ENCODE measurements around the gene CMBL. TPM values are rescaled to one million over a fixed set of nuclear protein-coding genes. Genes with fewer than 3 reads are reported as not detected.

CMBL gene
- total RNA-seq, 2 donors from 2014 or later: 10.4 to 20.5 TPM

GRCh38 chr5:10272053-10272874, 35.4 kb downstream of the CMBL start:
- no peaks in the 10 kb centered on the region for H3K36me3 ChIP-seq (ENCODE audit: control insufficient read depth, insufficient read depth, low read length)
- Mint-ChIP-seq H3K4me1 (peaks cover 21% of the 10 kb centered on the region), H3K36me3 (ENCODE audit: low read depth) (no peaks in the 10 kb centered on the region), H3K4me3 (no peak overlapping the region), H3K27ac (peak overlapping the region; percentile 9), H3K9me3 (no peaks in the 10 kb centered on the region), H3K27me3 (ENCODE audit: insufficient read depth) (no peaks in the 10 kb centered on the region)
- WGBS, 2 experiments (ENCODE audit: insufficient coverage in 1 of 2, insufficient read length in 1 of 2): 77 to 81% methylated on average over 6 to 9 of the region's 9 CpGs
- no peak overlapping the region for H3K27ac ChIP-seq (ENCODE audit: low read depth, low read length)
- no peaks in the 10 kb centered on the region for H3K9me3 ChIP-seq (ENCODE audit: control insufficient read depth, low read length)
- no peak overlapping the region for H3K9ac ChIP-seq (ENCODE audit: extremely low read depth, low read length, poor library complexity, severe bottlenecking)
- no peaks in the 10 kb centered on the region for H3K4me1 ChIP-seq (ENCODE audit: control insufficient read depth, insufficient read depth, low read length)
- no peaks in the 10 kb centered on the region for H3K27me3 ChIP-seq (ENCODE audit: control insufficient read depth, insufficient read depth, low read length, poor library complexity, severe bottlenecking)
- DNase-seq: no peak
- no peak for TF ChIP-seq CTCF (conservative IDR thresholded peaks at IDR 0.05)
- no peak overlapping the region for H3K4me3 ChIP-seq (ENCODE audit: low read length)

- no peak for TF ChIP-seq CTCF (conservative IDR thresholded peaks at IDR 0.05)
- no peaks in the 10 kb centered on the region for H3K27me3 Mint-ChIP-seq (ENCODE audit: insufficient read depth)
- no peak overlapping the region for H3K9ac ChIP-seq (ENCODE audit: extremely low read depth, low read length, poor library complexity, severe bottlenecking)
- no peak overlapping the region for H3K4me3 ChIP-seq (ENCODE audit: low read length)
- no peaks in the 10 kb centered on the region for H3K4me1 ChIP-seq (ENCODE audit: control insufficient read depth, insufficient read depth, low read length)
- WGBS, 2 experiments (ENCODE audit: insufficient coverage in 1 of 2, insufficient read length in 1 of 2): 86 to 91% methylated on average over 6 to 10 of the region's 10 CpGs
- peaks cover 25% of the 10 kb centered on the region for H3K36me3 Mint-ChIP-seq (ENCODE audit: low read depth)
- H3K27ac ChIP-seq (ENCODE audit: low read depth, low read length): no peak overlapping the region
- peak overlapping the region; percentile 12 for H3K27ac Mint-ChIP-seq
- no peaks in the 10 kb centered on the region for H3K27me3 ChIP-seq (ENCODE audit: control insufficient read depth, insufficient read depth, low read length, poor library complexity, severe bottlenecking)
- H3K9me3 ChIP-seq (ENCODE audit: control insufficient read depth, low read length): no peaks in the 10 kb centered on the region
- peaks cover 13% of the 10 kb centered on the region for H3K4me1 Mint-ChIP-seq
- peaks cover 27% of the 10 kb centered on the region for H3K36me3 ChIP-seq (ENCODE audit: control insufficient read depth, insufficient read depth, low read length)
- no peak for DNase-seq
- no peak overlapping the region for H3K4me3 Mint-ChIP-seq
- H3K9me3 Mint-ChIP-seq: no peaks in the 10 kb centered on the region
Measured at GRCh38 chr5:10268100-10268499, 39.6 kb downstream of the CMBL start.

GRCh38 chr5:10266839-10267238, 40.9 kb downstream of the CMBL start:
- Mint-ChIP-seq H3K27me3 (ENCODE audit: insufficient read depth) (no peaks in the 10 kb centered on the region), H3K9me3 (no peaks in the 10 kb centered on the region), H3K4me1 (peaks cover 13% of the 10 kb centered on the region), H3K27ac (peak overlapping the region; percentile 49), H3K4me3 (no peak overlapping the region), H3K36me3 (ENCODE audit: low read depth) (peaks cover 36% of the 10 kb centered on the region)
- no peak for DNase-seq
- TF ChIP-seq CTCF (conservative IDR thresholded peaks at IDR 0.05): no peak
- peaks cover 39% of the 10 kb centered on the region for H3K36me3 ChIP-seq (ENCODE audit: control insufficient read depth, insufficient read depth, low read length)
- no peaks in the 10 kb centered on the region for H3K27me3 ChIP-seq (ENCODE audit: control insufficient read depth, insufficient read depth, low read length, poor library complexity, severe bottlenecking)
- H3K4me1 ChIP-seq (ENCODE audit: control insufficient read depth, insufficient read depth, low read length): no peaks in the 10 kb centered on the region
- no peaks in the 10 kb centered on the region for H3K9me3 ChIP-seq (ENCODE audit: control insufficient read depth, low read length)
- WGBS, 2 experiments (ENCODE audit: insufficient coverage in 1 of 2, insufficient read length in 1 of 2): 91% methylated on average over 4 of the region's 4 CpGs
- H3K27ac ChIP-seq (ENCODE audit: low read depth, low read length): no peak overlapping the region
- no peak overlapping the region for H3K9ac ChIP-seq (ENCODE audit: extremely low read depth, low read length, poor library complexity, severe bottlenecking)
- no peak overlapping the region for H3K4me3 ChIP-seq (ENCODE audit: low read length)
